DND-41 (cell line): Measurements from ENCODE around the gene NOL9.
A peak's percentile ranks its signal among the peaks of the same experiment; 100 is the strongest.

Experiments
- ATAC-seq: fragments of 200-7000 bp; cut with Tn5 transposase; 3 replicates; pipeline ENCODE4 v1.9.1; 2021; ENCODE audit warnings: low read depth; ENCODE audit not compliant: insufficient read depth
- DNase-seq: peaks from one replicate; pipeline ENCODE4 v3.0.0-alpha.2; 2020
- H2AFZ ChIP-seq: 2 replicates; pipeline ENCODE4 v1.6.0; 2012; ENCODE audit warnings: low read depth, low read length
- H3K27ac ChIP-seq: 2 replicates; pipeline ENCODE4 v1.5.1; 2012; ENCODE audit warnings: low read length, inconsistent platforms
- H3K27me3 ChIP-seq: fragments of 200-600 bp; sonication (generic); 2 replicates; pipeline ENCODE4 v1.6.0; 2012; ENCODE audit warnings: low read length, mild to moderate bottlenecking, inconsistent platforms; ENCODE audit not compliant: insufficient read depth, poor library complexity
- H3K36me3 ChIP-seq: 2 replicates; pipeline ENCODE4 v1.5.1; 2012; ENCODE audit warnings: low read length, inconsistent platforms; ENCODE audit not compliant: insufficient read depth
- H3K4me1 ChIP-seq: 2 replicates; pipeline ENCODE4 v1.5.1; 2012; ENCODE audit warnings: mild to moderate bottlenecking, low read length; ENCODE audit not compliant: insufficient read depth
- H3K4me2 ChIP-seq: 2 replicates; pipeline ENCODE4 v1.6.0; 2012; ENCODE audit warnings: mild to moderate bottlenecking, moderate library complexity, low read length, inconsistent platforms; ENCODE audit not compliant: insufficient read depth
- H3K4me3 ChIP-seq, 2 experiments: fragments of 200-600 bp in 1 of 2; shearing (Covaris generic) in 1 of 2; 2 replicates each; pipeline ENCODE4 v1.5.1; 2012 to 2016; ENCODE audit warnings: inconsistent platforms in 2 of 2, low read length in 2 of 2, mild to moderate bottlenecking in 2 of 2, low read depth in 1 of 2, moderate library complexity in 1 of 2
- H3K79me2 ChIP-seq: 2 replicates; pipeline ENCODE4 v1.6.0; 2012; ENCODE audit warnings: low read length, inconsistent platforms; ENCODE audit not compliant: insufficient read depth
- H3K9ac ChIP-seq: 2 replicates; pipeline ENCODE4 v1.6.0; 2012; ENCODE audit warnings: low read depth, mild to moderate bottlenecking, inconsistent platforms, low read length, moderate library complexity
- H3K9me3 ChIP-seq: 2 replicates; pipeline ENCODE4 v1.5.1; 2012; ENCODE audit warnings: low read length, moderate library complexity, mild to moderate bottlenecking, inconsistent platforms; ENCODE audit not compliant: insufficient read depth, severe bottlenecking
- H4K20me1 ChIP-seq: 2 replicates; pipeline ENCODE4 v1.6.0; 2012; ENCODE audit warnings: low read length; ENCODE audit not compliant: insufficient read depth
- EZH2 ChIP-seq: IDR thresholded peaks from 3 replicates; pipeline ENCODE4 v1.6.1; 2012; ENCODE audit warnings: borderline replicate concordance, low read depth, mild to moderate bottlenecking, moderate library complexity, low read length, inconsistent platforms; ENCODE audit not compliant: severe bottlenecking
- TF ChIP-seq, protein P1 (sequence below): IDR thresholded peaks from 2 replicates; pipeline ENCODE4 v1.5.1; 2012; ENCODE audit warnings: borderline replicate concordance, low read length, moderate library complexity, mild to moderate bottlenecking; ENCODE audit not compliant: poor library complexity, severe bottlenecking; ENCODE audit errors: extremely low read depth

Gene NOL9

DNA sequence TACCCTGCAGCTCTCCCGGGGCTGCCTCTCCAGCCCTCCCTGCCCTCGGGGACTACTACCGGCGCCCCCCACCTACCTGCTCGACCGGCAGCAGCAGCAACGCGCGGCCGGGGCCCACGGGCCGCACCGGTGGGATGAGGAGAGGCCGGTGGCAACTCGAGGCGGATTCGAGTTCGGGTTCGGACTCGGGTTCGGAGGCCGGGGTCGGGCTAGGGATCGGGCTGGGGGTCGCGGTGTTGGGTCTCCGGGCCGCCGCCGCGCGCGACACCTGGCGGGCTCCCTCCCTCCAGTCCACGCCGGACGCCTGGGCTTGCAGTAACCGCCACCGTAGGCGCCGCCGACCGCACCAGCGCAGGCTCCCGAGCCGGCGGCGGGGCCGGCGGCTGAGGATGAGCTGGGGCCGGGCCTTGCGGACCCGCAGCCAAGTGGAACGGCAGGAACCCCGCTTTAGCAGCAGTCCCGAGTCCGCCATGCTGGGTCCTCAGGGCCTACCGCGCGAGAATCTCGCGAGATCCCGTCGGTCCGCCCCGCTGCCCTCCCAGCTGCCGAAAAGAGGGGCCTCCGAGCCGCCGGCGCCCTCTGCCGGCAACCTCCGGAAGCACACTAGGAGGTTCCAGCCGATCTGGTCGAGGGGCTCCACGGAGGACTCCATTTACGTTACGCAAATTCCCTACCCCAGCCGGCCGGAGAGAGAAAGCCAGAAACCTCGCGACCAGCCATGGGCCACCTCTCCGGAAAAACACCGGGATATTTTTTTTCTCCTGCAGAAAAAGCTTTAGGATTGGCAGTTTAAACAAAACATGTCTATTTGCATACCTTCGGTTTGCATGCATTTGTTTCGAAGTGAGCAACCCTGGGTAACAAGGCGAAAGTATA is at the start of gene NOL9:
NOL9 (minus strand) TSS at position 483 of the 876 bp plus-strand sequence; CDS start at position 472, 11 bp downstream.
- Histone ChIP-seq H3K4me2 (peak within 1 kb of the TSS; percentile 83), H3K27me3 (no peaks in the 10 kb centered on the region), H3K79me2 (peaks cover 36% of the 10 kb centered on the region), H3K27ac (peak within 1 kb of the TSS; percentile 88), H2AFZ (peak within 1 kb of the TSS; percentile 96), H4K20me1 (peaks cover 20% of the 10 kb centered on the region; the same call in 1 of the 2 replicates), H3K36me3 (peaks cover 22% of the 10 kb centered on the region), H3K9me3 (no peaks in the 10 kb centered on the region), H3K4me1 (peaks cover 25% of the 10 kb centered on the region), H3K4me3 (peak within 1 kb of the TSS; percentile 98 to 100), H3K9ac (peak within 1 kb of the TSS; percentile 98)
- TF ChIP-seq, protein P1, sequence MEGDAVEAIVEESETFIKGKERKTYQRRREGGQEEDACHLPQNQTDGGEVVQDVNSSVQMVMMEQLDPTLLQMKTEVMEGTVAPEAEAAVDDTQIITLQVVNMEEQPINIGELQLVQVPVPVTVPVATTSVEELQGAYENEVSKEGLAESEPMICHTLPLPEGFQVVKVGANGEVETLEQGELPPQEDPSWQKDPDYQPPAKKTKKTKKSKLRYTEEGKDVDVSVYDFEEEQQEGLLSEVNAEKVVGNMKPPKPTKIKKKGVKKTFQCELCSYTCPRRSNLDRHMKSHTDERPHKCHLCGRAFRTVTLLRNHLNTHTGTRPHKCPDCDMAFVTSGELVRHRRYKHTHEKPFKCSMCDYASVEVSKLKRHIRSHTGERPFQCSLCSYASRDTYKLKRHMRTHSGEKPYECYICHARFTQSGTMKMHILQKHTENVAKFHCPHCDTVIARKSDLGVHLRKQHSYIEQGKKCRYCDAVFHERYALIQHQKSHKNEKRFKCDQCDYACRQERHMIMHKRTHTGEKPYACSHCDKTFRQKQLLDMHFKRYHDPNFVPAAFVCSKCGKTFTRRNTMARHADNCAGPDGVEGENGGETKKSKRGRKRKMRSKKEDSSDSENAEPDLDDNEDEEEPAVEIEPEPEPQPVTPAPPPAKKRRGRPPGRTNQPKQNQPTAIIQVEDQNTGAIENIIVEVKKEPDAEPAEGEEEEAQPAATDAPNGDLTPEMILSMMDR = peak; percentile 92
- TF ChIP-seq EZH2 = no peak
- DNase-seq (peak; percentile 95), ATAC-seq (peak; percentile 96)

- Histone ChIP-seq H3K9ac (peak overlapping the region; percentile 68), H3K4me3 (peak overlapping the region; percentile 52 to 84; a peak in 3 of 4 replicates), H3K27me3 (no peaks in the 10 kb centered on the region), H3K36me3 (peaks cover 12% of the 10 kb centered on the region), H3K79me2 (peaks cover 33% of the 10 kb centered on the region), H3K4me1 (peaks cover 48% of the 10 kb centered on the region), H2AFZ (peak overlapping the region; percentile 76), H3K4me2 (peak overlapping the region; percentile 89), H4K20me1 (peaks cover 27% of the 10 kb centered on the region), H3K9me3 (no peaks in the 10 kb centered on the region), H3K27ac (no peak overlapping the region; the same call in 1 of the 2 replicates)
- DNase-seq = peak; percentile 32
- peak; percentile 1; the same call in 1 of the 3 replicates for ATAC-seq
- TF ChIP-seq, protein P1 = no peak
- no peak for TF ChIP-seq EZH2
These were observed 49.1 kb upstream of the NOL9 start for GRCh38 chr1:6603238-6603914.

DNA sequence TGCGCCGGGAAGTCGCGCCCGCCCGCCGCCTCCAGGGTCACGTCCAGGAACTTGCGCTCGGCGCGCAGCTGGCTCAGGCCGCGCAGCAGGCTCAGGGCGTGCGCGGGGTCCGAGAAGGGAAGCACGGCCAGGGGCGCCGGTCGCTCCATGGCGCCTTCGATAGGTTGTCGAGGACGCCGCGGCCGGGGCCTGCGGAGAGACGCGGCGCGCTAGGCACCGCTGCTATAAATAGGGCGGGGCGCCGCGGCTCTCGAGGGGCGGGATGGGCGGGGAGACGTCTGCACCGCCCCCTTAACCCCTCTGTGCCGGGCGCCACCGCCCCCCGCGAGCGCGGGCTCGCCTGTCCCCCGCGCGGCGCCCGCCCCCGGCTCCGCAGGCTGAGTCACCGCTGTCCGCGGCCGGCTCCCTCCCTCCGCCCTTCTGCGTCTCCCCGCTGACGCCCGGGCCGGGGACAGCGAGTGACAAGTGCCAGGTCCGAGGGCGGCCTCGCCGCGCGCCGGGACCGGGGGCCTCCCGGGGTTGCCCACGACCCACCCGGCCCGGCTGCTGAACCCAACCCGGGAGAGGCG is 48.4 kb upstream of the NOL9 start, which contains the start of gene KLHL21:
KLHL21 (minus strand) TSS at position 201 of the 569 bp plus-strand sequence; CDS start at position 149, 52 bp downstream.
- no peaks in the 10 kb centered on the region for H3K9me3 ChIP-seq
- peak within 1 kb of the TSS; percentile 52 to 84 for H3K4me3 ChIP-seq
- H3K9ac ChIP-seq = peak within 1 kb of the TSS; percentile 68
- ATAC-seq = peak; percentile 70
- peaks cover 52% of the 10 kb centered on the region for H3K4me1 ChIP-seq
- H3K79me2 ChIP-seq = peaks cover 38% of the 10 kb centered on the region
- H3K27me3 ChIP-seq = no peaks in the 10 kb centered on the region
- TF ChIP-seq EZH2 = no peak
- TF ChIP-seq, protein P1 = no peak
- peaks cover 18% of the 10 kb centered on the region for H3K36me3 ChIP-seq
- peak within 1 kb of the TSS; percentile 89 for H3K4me2 ChIP-seq
- H3K27ac ChIP-seq = peak within 1 kb of the TSS; percentile 85
- peak; percentile 73 for DNase-seq
- H2AFZ ChIP-seq = peak within 1 kb of the TSS; percentile 76
- peaks cover 31% of the 10 kb centered on the region for H4K20me1 ChIP-seq
